Measurements from ENCODE around the gene HM13.

The HM13 gene

DNA sequence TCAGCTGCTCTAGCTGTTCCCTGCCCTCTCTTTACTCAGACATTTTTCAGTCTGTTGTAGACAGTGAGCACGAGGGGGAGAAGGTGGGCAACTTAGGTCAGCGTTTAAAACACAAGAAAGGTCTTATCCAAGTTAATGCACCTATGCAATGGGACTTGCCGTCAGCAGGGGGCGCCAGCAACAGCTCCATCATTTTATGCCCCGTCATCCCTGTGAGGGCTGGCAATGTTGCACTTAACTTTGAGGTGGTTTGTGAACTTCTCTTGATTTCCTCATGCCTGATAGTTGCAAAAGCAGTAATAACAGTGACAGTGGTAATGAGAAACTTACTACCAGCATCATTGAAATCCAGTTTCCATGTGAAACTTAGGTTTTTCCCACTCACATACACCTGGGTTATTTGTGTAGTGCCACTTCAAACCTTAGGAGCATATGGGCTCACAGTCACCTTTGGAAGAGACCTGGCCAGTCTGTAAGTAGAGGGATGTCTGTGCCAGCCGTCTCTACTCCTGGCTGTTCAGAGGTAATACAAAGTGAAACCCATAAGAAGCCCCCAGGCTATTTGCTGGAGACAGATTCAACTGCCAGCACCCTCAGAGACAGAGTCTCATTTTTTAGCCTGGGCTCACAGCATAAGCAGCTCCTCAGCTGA lies 46.0 kb downstream of the HM13 start:
- H3K4ac ChIP-seq (ENCODE audit: low read depth in 1 of 2, low read length in 2 of 2) = peak overlapping the region in 1 of 2 experiments; percentile 41
- H3K14ac ChIP-seq (ENCODE audit: low read length in 2 of 2) = no peak overlapping the region
- H3K9ac ChIP-seq (ENCODE audit: low read length) = peak overlapping the region; percentile 86
- H3K9me3 ChIP-seq (ENCODE audit: control insufficient read depth, low read length) = no peaks in the 10 kb centered on the region
- H4K8ac ChIP-seq (ENCODE audit: low read length) = no peak overlapping the region
- no peak overlapping the region for H3K23ac ChIP-seq (ENCODE audit: low read length in 2 of 2)
- peaks cover 35% of the 10 kb centered on the region for H3K4me1 ChIP-seq (ENCODE audit: control insufficient read depth, insufficient read depth, low read depth, low read length)
- peak overlapping the region; percentile 32 to 34 for H3K18ac ChIP-seq (ENCODE audit: low read depth in 1 of 2, low read length in 2 of 2)
- H3K4me2 ChIP-seq (ENCODE audit: low read length, poor library complexity, severe bottlenecking) = peak overlapping the region; percentile 29
- peaks cover 59 to 67% of the 10 kb centered on the region in 2 experiments for H3K36me3 ChIP-seq (ENCODE audit: control insufficient read depth in 1 of 2, insufficient read depth in 2 of 2, low read depth in 1 of 2, low read length in 2 of 2)
- 26% methylated on average over 6 of the region's 6 CpGs for WGBS
- no peak overlapping the region for H2BK15ac ChIP-seq (ENCODE audit: low read depth, poor library complexity, severe bottlenecking)
- peak; percentile 94 for DNase-seq
- H2AK5ac ChIP-seq (ENCODE audit: low read length, severe bottlenecking) = peak overlapping the region; percentile 96
- H2BK12ac ChIP-seq (ENCODE audit: low read length in 2 of 2) = no peak overlapping the region
- H2AFZ ChIP-seq (ENCODE audit: low read depth, low read length) = no peak overlapping the region
- H3K79me1 ChIP-seq (replicated peaks; ENCODE audit: low read length, poor library complexity, severe bottlenecking) = peaks cover 29% of the 10 kb centered on the region
- no peak overlapping the region for H4K91ac ChIP-seq (ENCODE audit: low read length)
- peak overlapping the region; percentile 24 for H2BK120ac ChIP-seq (ENCODE audit: low read depth, low read length)
- no peaks in the 10 kb centered on the region for H3K27me3 ChIP-seq (ENCODE audit: control insufficient read depth in 1 of 2, insufficient read depth in 1 of 2, low read length in 2 of 2)
- H2BK5ac ChIP-seq (ENCODE audit: low read depth, low read length, poor library complexity, severe bottlenecking) = peak overlapping the region; percentile 79
- H3K4me3 ChIP-seq (ENCODE audit: insufficient read depth in 1 of 2, low read depth in 1 of 2, low read length in 2 of 2) = peak overlapping the region in 1 of 2 experiments; percentile 2
- peak overlapping the region; percentile 96 for H3K27ac ChIP-seq (ENCODE audit: low read length, poor library complexity, severe bottlenecking)

- peak overlapping the region in 1 of 2 experiments; percentile 9 for H3K4me3 ChIP-seq (ENCODE audit: insufficient read depth in 1 of 2, low read depth in 1 of 2, low read length in 2 of 2)
- peak overlapping the region; percentile 57 for H4K91ac ChIP-seq (ENCODE audit: low read length)
- H3K14ac ChIP-seq (ENCODE audit: low read length in 2 of 2) = no peak overlapping the region
- no peak overlapping the region for H3K23ac ChIP-seq (ENCODE audit: low read length in 2 of 2)
- no peak overlapping the region for H2BK15ac ChIP-seq (ENCODE audit: low read depth, poor library complexity, severe bottlenecking)
- H4K8ac ChIP-seq (ENCODE audit: low read length) = no peak overlapping the region
- H3K9ac ChIP-seq (ENCODE audit: low read length) = peak overlapping the region; percentile 86
- H3K4me1 ChIP-seq (ENCODE audit: control insufficient read depth, insufficient read depth, low read depth, low read length) = peaks cover 39% of the 10 kb centered on the region
- H2BK5ac ChIP-seq (ENCODE audit: low read depth, low read length, poor library complexity, severe bottlenecking) = peak overlapping the region; percentile 79
- no peak overlapping the region for H2AFZ ChIP-seq (ENCODE audit: low read depth, low read length)
- H3K27me3 ChIP-seq (ENCODE audit: control insufficient read depth in 1 of 2, insufficient read depth in 1 of 2, low read length in 2 of 2) = no peaks in the 10 kb centered on the region
- H3K36me3 ChIP-seq (ENCODE audit: control insufficient read depth in 1 of 2, insufficient read depth in 2 of 2, low read depth in 1 of 2, low read length in 2 of 2) = peaks cover 59 to 69% of the 10 kb centered on the region in 2 experiments
- peak overlapping the region; percentile 29 for H3K4me2 ChIP-seq (ENCODE audit: low read length, poor library complexity, severe bottlenecking)
- peak overlapping the region in 1 of 2 experiments; percentile 41 for H3K4ac ChIP-seq (ENCODE audit: low read depth in 1 of 2, low read length in 2 of 2)
- H2BK120ac ChIP-seq (ENCODE audit: low read depth, low read length) = peak overlapping the region; percentile 24
- H3K27ac ChIP-seq (ENCODE audit: low read length, poor library complexity, severe bottlenecking) = peak overlapping the region; percentile 96
- H3K9me3 ChIP-seq (ENCODE audit: control insufficient read depth, low read length) = no peaks in the 10 kb centered on the region
- H2AK5ac ChIP-seq (ENCODE audit: low read length, severe bottlenecking) = peak overlapping the region; percentile 96
- WGBS = 27% methylated on average over 7 of the region's 7 CpGs
- H3K79me1 ChIP-seq (replicated peaks; ENCODE audit: low read length, poor library complexity, severe bottlenecking) = peaks cover 34% of the 10 kb centered on the region
- peak overlapping the region in 1 of 2 experiments; percentile 34 for H3K18ac ChIP-seq (ENCODE audit: low read depth in 1 of 2, low read length in 2 of 2)
- peak; percentile 98 for DNase-seq
- H2BK12ac ChIP-seq (ENCODE audit: low read length in 2 of 2) = peak overlapping the region in 1 of 2 experiments; percentile 24
Observed at GRCh38 chr20:31560746-31561598, 46.7 kb downstream of the HM13 start.

DNA sequence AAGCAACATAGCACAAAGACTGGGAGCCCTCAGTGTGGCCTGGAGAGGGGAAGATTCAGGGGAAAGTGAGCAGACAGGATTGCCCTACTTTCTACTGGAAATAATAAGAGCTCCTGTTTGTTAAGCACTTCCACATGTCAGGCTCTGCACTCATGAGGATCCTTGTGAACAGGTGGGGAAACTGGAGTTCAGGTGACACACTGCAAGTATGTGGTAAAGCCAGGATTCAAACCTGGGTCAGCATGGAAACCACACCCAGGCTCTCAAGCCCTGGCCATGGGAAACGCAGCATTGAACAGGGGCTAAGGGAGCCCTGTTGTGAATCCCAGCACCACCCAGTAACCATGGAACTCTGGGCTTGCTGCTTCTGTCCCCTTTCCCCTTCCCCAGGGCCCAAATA lies 48.0 kb downstream of the HM13 start:
- no peak for DNase-seq
- Histone ChIP-seq H3K4ac (ENCODE audit: low read depth in 1 of 2, low read length in 2 of 2) (no peak overlapping the region), H4K8ac (ENCODE audit: low read length) (no peak overlapping the region), H2AFZ (ENCODE audit: low read depth, low read length) (no peak overlapping the region), H4K91ac (ENCODE audit: low read length) (no peak overlapping the region), H3K27ac (ENCODE audit: low read length, poor library complexity, severe bottlenecking) (peak overlapping the region; percentile 96), H3K9ac (ENCODE audit: low read length) (peak overlapping the region; percentile 86), H3K14ac (ENCODE audit: low read length in 2 of 2) (no peak overlapping the region), H3K36me3 (ENCODE audit: control insufficient read depth in 1 of 2, insufficient read depth in 2 of 2, low read depth in 1 of 2, low read length in 2 of 2) (peaks cover 68 to 71% of the 10 kb centered on the region in 2 experiments), H3K4me1 (ENCODE audit: control insufficient read depth, insufficient read depth, low read depth, low read length) (peaks cover 52% of the 10 kb centered on the region), H3K4me2 (ENCODE audit: low read length, poor library complexity, severe bottlenecking) (no peak overlapping the region), H2AK5ac (ENCODE audit: low read length, severe bottlenecking) (peak overlapping the region; percentile 47), H3K23ac (ENCODE audit: low read length in 2 of 2) (no peak overlapping the region), H2BK5ac (ENCODE audit: low read depth, low read length, poor library complexity, severe bottlenecking) (no peak overlapping the region), H3K79me1 (replicated peaks; ENCODE audit: low read length, poor library complexity, severe bottlenecking) (peaks cover 32% of the 10 kb centered on the region), H3K27me3 (ENCODE audit: control insufficient read depth in 1 of 2, insufficient read depth in 1 of 2, low read length in 2 of 2) (no peaks in the 10 kb centered on the region), H2BK12ac (ENCODE audit: low read length in 2 of 2) (no peak overlapping the region), H2BK120ac (ENCODE audit: low read depth, low read length) (no peak overlapping the region), H2BK15ac (ENCODE audit: low read depth, poor library complexity, severe bottlenecking) (no peak overlapping the region), H3K9me3 (ENCODE audit: control insufficient read depth, low read length) (no peaks in the 10 kb centered on the region), H3K4me3 (ENCODE audit: insufficient read depth in 1 of 2, low read depth in 1 of 2, low read length in 2 of 2) (no peak overlapping the region), H3K18ac (ENCODE audit: low read depth in 1 of 2, low read length in 2 of 2) (no peak overlapping the region)
- 81% methylated on average over 1 of the region's 1 CpG for WGBS

DNA sequence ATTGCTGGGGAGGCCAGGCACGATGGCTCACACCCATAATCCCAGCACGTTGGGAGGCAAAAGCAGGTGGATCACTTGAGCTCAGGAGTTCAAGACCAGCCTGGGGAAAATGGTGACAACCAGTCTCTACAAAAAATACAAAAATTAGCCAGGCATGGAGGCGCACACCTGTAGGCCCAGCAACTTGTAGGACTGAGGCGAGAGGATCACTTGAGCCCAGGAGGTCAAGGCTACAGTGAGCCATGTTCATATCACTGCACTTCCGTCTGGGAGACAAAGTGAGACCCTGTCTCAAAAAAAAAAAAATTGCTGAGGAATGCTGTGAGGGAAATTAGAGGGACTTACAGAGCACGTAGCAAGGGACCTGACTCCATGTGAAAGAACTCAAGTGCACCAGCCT lies 50.0 kb downstream of the HM13 start:
- 95% methylated on average over 6 of the region's 6 CpGs for WGBS
- Histone ChIP-seq H3K9me3 (ENCODE audit: control insufficient read depth, low read length) (no peaks in the 10 kb centered on the region), H3K23ac (ENCODE audit: low read length in 2 of 2) (no peak overlapping the region)

More for the DNA sequence above, 50.0 kb downstream of the HM13 start:
- Histone ChIP-seq H3K79me1 (replicated peaks; ENCODE audit: low read length, poor library complexity, severe bottlenecking) (peaks cover 25% of the 10 kb centered on the region), H3K4me2 (ENCODE audit: low read length, poor library complexity, severe bottlenecking) (no peak overlapping the region), H2AK5ac (ENCODE audit: low read length, severe bottlenecking) (no peak overlapping the region), H3K27ac (ENCODE audit: low read length, poor library complexity, severe bottlenecking) (no peak overlapping the region), H3K14ac (ENCODE audit: low read length in 2 of 2) (no peak overlapping the region), H3K4me1 (ENCODE audit: control insufficient read depth, insufficient read depth, low read depth, low read length) (peaks cover 59% of the 10 kb centered on the region), H3K27me3 (ENCODE audit: control insufficient read depth in 1 of 2, insufficient read depth in 1 of 2, low read length in 2 of 2) (no peaks in the 10 kb centered on the region), H3K4me3 (ENCODE audit: insufficient read depth in 1 of 2, low read depth in 1 of 2, low read length in 2 of 2) (no peak overlapping the region), H2BK5ac (ENCODE audit: low read depth, low read length, poor library complexity, severe bottlenecking) (no peak overlapping the region), H3K36me3 (ENCODE audit: control insufficient read depth in 1 of 2, insufficient read depth in 2 of 2, low read depth in 1 of 2, low read length in 2 of 2) (peaks cover 69 to 79% of the 10 kb centered on the region in 2 experiments), H4K91ac (ENCODE audit: low read length) (no peak overlapping the region), H2BK15ac (ENCODE audit: low read depth, poor library complexity, severe bottlenecking) (no peak overlapping the region), H2BK12ac (ENCODE audit: low read length in 2 of 2) (no peak overlapping the region), H4K8ac (ENCODE audit: low read length) (no peak overlapping the region), H3K18ac (ENCODE audit: low read depth in 1 of 2, low read length in 2 of 2) (no peak overlapping the region), H3K9ac (ENCODE audit: low read length) (no peak overlapping the region), H3K4ac (ENCODE audit: low read depth in 1 of 2, low read length in 2 of 2) (no peak overlapping the region), H2BK120ac (ENCODE audit: low read depth, low read length) (no peak overlapping the region), H2AFZ (ENCODE audit: low read depth, low read length) (no peak overlapping the region)
- DNase-seq = no peak

All from mesenchymal stem cell (in vitro differentiated cells and primary cell).